Keratinocyte (primary cell): Measurements from ENCODE around the gene SORL1. TPM values are rescaled to one million over a fixed set of nuclear protein-coding genes. Genes with fewer than 3 reads are reported as not detected.

Source experiments
- DNase-seq: peaks from one replicate; pipeline ENCODE4 v3.0.0-alpha.2; 2011; ENCODE audit warnings: low read depth, missing footprints, low spot score
- FAIRE-seq: peaks from 2 replicates; lab custom pipeline; 2011; peaks lifted over from hg19 to GRCh38; lab: Jason Lieb, UNC
- H2AFZ ChIP-seq: 2 replicates; pipeline ENCODE4 v1.6.0; 2012; ENCODE audit warnings: low read length, control low read depth, inconsistent platforms; ENCODE audit not compliant: control insufficient read depth
- H3K27ac ChIP-seq: 2 replicates; pipeline ENCODE4 v1.5.1; 2011; ENCODE audit warnings: low read length; ENCODE audit not compliant: control insufficient read depth, insufficient read depth
- H3K27me3 ChIP-seq: 3 replicates; pipeline ENCODE4 v1.6.0; 2011; ENCODE audit warnings: low read length; ENCODE audit not compliant: control insufficient read depth, insufficient read depth; ENCODE audit errors: extremely low read depth
- H3K36me3 ChIP-seq, 2 experiments: 2 replicates in 1 of 2; 3 replicates in 1 of 2; pipeline ENCODE4 v1.5.1; 2011; ENCODE audit warnings: low read length in 2 of 2, mild to moderate bottlenecking in 1 of 2; ENCODE audit not compliant: control insufficient read depth in 2 of 2, insufficient read depth in 2 of 2; ENCODE audit errors: extremely low read depth in 1 of 2
- H3K4me1 ChIP-seq: 3 replicates; pipeline ENCODE4 v1.5.1; 2011; ENCODE audit warnings: low read length; ENCODE audit not compliant: control insufficient read depth, insufficient read depth; ENCODE audit errors: extremely low read depth
- H3K4me2 ChIP-seq: 3 replicates; pipeline ENCODE4 v1.6.0; 2011; ENCODE audit warnings: low read depth, low read length; ENCODE audit not compliant: control insufficient read depth, insufficient read depth; ENCODE audit errors: extremely low read depth
- H3K4me3 ChIP-seq, 3 experiments: fragments of 200-600 bp in 1 of 3; sonication (generic) in 1 of 3; 2 replicates in 2 of 3; 3 replicates in 1 of 3; pipeline ENCODE4 v1.5.1; 2011 to 2016; ENCODE audit warnings: low read length in 3 of 3, mild to moderate bottlenecking in 3 of 3, control low read depth in 2 of 3, inconsistent platforms in 1 of 3, low read depth in 1 of 3, mixed read lengths in 1 of 3, mixed run types in 1 of 3, moderate library complexity in 1 of 3; ENCODE audit not compliant: control insufficient read depth in 2 of 3, insufficient read depth in 2 of 3; ENCODE audit errors: extremely low read depth in 1 of 3
- H3K79me2 ChIP-seq: 2 replicates; pipeline ENCODE4 v1.6.0; 2012; ENCODE audit warnings: low read length; ENCODE audit not compliant: control insufficient read depth, insufficient read depth
- H3K9ac ChIP-seq: 3 replicates; pipeline ENCODE4 v1.6.0; 2011; ENCODE audit warnings: low read length; ENCODE audit not compliant: control insufficient read depth, insufficient read depth; ENCODE audit errors: extremely low read depth
- H3K9me1 ChIP-seq: 3 replicates; pipeline ENCODE4 v1.6.0; 2011; ENCODE audit warnings: low read length; ENCODE audit not compliant: control insufficient read depth, insufficient read depth; ENCODE audit errors: extremely low read depth
- H3K9me3 ChIP-seq: 2 replicates; pipeline ENCODE4 v1.5.1; 2012; ENCODE audit warnings: low read depth, low read length; ENCODE audit not compliant: control insufficient read depth
- H4K20me1 ChIP-seq: 3 replicates; pipeline ENCODE4 v1.6.0; 2011; ENCODE audit warnings: low read length; ENCODE audit not compliant: control insufficient read depth, insufficient read depth; ENCODE audit errors: extremely low read depth
- EZH2 ChIP-seq: IDR thresholded peaks from one replicate; pipeline ENCODE4 v1.6.1; 2012; ENCODE audit warnings: inconsistent platforms, mild to moderate bottlenecking, low read length, moderate library complexity
- dilution Hi-C: fragments of 300-500 bp; cut with MboI; formaldehyde crosslinking; loops from one replicate; pipeline ENCODE4 v1.7.0; 2020; ENCODE audit warnings: low sequenced_read_pairs; ENCODE audit not compliant: extremely low pct_ligation_motif_present
- polyA plus RNA-seq, 5 experiments: library from polyadenylated mRNA; depleted of rRNA in 3 of 5; stranded (reverse) in 3 of 5; stranded (forward) in 1 of 5; unstranded in 1 of 5; fragments of >200 nt; gene quantifications; 1 replicate in 1 of 5; 2 replicates in 3 of 5; 3 replicates in 1 of 5; pipeline versions ENCODE4 v1.2.1 to v1.2.3, GENCODE V29; 2011 to 2012; ENCODE audit warnings: missing spikeins in 2 of 5, low read depth in 1 of 5, low replicate concordance in 1 of 5
- TF ChIP-seq, protein P1 (sequence below), 3 experiments: IDR thresholded peaks in 1 of 3; conservative IDR thresholded peaks in 1 of 3; optimal IDR thresholded peaks in 1 of 3; 2 replicates in 2 of 3; 3 replicates in 1 of 3; pipeline versions ENCODE3 to v1.5.1; 2011; ENCODE audit warnings: low read length in 3 of 3, mild to moderate bottlenecking in 3 of 3, moderate library complexity in 2 of 3, control low read depth in 1 of 3, inconsistent platforms in 1 of 3; ENCODE audit not compliant: insufficient read depth in 2 of 3; ENCODE audit errors: extremely low read depth in 1 of 3

SORL1 gene
- polyA plus RNA-seq, 1 donor (not counting 4 experiments of a cell fraction or from before 2014, with no cell fraction given): 38.9 TPM

DNA sequence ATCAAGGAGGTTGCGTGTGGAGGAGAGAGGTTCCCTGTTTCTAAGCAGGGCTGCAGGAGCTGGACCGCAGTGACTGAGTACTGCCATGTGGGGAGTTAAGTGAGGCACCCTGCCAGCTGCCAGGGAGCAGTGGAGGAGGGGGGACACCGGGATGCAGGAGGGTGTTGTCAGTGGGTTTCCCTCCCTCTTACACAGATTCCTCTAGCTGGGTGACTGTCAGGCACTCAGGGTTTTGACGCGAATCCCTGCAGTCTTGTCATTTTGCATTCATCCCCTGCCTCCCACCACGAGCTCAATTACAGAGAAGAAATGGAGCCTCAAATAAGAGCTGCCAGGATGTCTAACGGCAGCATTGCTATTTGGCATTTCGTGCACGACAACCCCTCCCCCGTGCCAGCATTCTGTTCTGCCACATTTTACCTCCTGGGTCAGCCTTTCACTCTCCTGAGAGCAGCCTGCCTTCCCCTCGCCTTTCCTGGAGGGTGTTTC, 120.5 kb downstream of the SORL1 start:
- no peaks in the 10 kb centered on the region for H4K20me1 ChIP-seq
- H3K4me3 ChIP-seq: no peak overlapping the region
- no peaks in the 10 kb centered on the region for H3K9me1 ChIP-seq
- TF ChIP-seq EZH2: no peak
- TF ChIP-seq, protein P1, sequence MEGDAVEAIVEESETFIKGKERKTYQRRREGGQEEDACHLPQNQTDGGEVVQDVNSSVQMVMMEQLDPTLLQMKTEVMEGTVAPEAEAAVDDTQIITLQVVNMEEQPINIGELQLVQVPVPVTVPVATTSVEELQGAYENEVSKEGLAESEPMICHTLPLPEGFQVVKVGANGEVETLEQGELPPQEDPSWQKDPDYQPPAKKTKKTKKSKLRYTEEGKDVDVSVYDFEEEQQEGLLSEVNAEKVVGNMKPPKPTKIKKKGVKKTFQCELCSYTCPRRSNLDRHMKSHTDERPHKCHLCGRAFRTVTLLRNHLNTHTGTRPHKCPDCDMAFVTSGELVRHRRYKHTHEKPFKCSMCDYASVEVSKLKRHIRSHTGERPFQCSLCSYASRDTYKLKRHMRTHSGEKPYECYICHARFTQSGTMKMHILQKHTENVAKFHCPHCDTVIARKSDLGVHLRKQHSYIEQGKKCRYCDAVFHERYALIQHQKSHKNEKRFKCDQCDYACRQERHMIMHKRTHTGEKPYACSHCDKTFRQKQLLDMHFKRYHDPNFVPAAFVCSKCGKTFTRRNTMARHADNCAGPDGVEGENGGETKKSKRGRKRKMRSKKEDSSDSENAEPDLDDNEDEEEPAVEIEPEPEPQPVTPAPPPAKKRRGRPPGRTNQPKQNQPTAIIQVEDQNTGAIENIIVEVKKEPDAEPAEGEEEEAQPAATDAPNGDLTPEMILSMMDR (optimal IDR thresholded peaks at IDR 0.05 in 1 of 3, IDR thresholded peaks at IDR 0.05 in 1 of 3, conservative IDR thresholded peaks at IDR 0.05 in 1 of 3; ENCODE audit: extremely low read depth in 1 of 3, insufficient read depth in 2 of 3, low read length in 3 of 3): no peak
- H3K27me3 ChIP-seq: no peaks in the 10 kb centered on the region
- peaks cover 19 to 35% of the 10 kb centered on the region in 2 experiments for H3K36me3 ChIP-seq
- DNase-seq (no peak), FAIRE-seq (no peak)
- dilution Hi-C loops: no loop called here
- no peak overlapping the region for H3K4me2 ChIP-seq
- no peak overlapping the region for H3K9ac ChIP-seq
- H3K4me1 ChIP-seq: no peaks in the 10 kb centered on the region
- no peak overlapping the region for H2AFZ ChIP-seq
- no peaks in the 10 kb centered on the region for H3K9me3 ChIP-seq
- H3K27ac ChIP-seq: no peak overlapping the region
- H3K79me2 ChIP-seq: no peaks in the 10 kb centered on the region

DNA sequence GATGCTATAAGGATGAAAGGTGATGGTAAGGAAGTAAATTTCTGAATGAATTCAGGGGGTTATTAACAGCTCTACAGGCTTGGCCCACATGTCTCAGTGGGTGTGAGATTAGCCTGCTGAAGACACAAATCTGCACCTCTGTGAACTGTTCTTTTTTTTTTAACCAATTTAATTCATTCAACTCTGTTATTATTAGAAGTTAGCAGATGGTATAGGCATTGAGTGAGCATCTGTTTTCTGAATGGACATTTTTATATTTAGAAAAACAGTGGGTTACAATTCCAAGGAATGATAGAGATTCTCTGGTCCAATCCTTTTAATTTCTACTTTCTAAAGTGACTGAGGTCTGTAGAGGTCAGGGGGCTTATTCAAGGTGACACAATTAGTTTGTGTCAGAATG, 122.7 kb downstream of the SORL1 start:
- Histone ChIP-seq H3K9me3 (no peaks in the 10 kb centered on the region), H3K4me1 (no peaks in the 10 kb centered on the region), H3K4me2 (no peak overlapping the region), H3K9me1 (no peaks in the 10 kb centered on the region), H3K36me3 (peaks cover 20 to 40% of the 10 kb centered on the region in 2 experiments), H3K4me3 (no peak overlapping the region), H3K79me2 (no peaks in the 10 kb centered on the region), H3K27ac (no peak overlapping the region), H2AFZ (no peak overlapping the region), H4K20me1 (no peaks in the 10 kb centered on the region), H3K9ac (no peak overlapping the region), H3K27me3 (no peaks in the 10 kb centered on the region)
- DNase-seq: no peak
- dilution Hi-C loops: no loop called here
- no peak for FAIRE-seq
- TF ChIP-seq EZH2: no peak
- TF ChIP-seq, protein P1 (optimal IDR thresholded peaks at IDR 0.05 in 1 of 3, IDR thresholded peaks at IDR 0.05 in 1 of 3, conservative IDR thresholded peaks at IDR 0.05 in 1 of 3; ENCODE audit: extremely low read depth in 1 of 3, insufficient read depth in 2 of 3, low read length in 3 of 3): no peak
